K562 (cell line): ENCODE measurements around the gene LMO2. TPM values are rescaled to one million over a fixed set of nuclear protein-coding genes. Genes with fewer than 3 reads are reported as not detected.

ENCODE experiments used
- CBX1 ChIP-seq: sonication (generic); IDR thresholded peaks from 2 replicates; pipeline ENCODE4 v1.6.1; 2016; ENCODE audit warnings: antibody characterized with exemption, low read depth, mild to moderate bottlenecking
- CREBBP ChIP-seq: IDR thresholded peaks from one replicate; pipeline ENCODE4 v1.6.1; 2012; ENCODE audit warnings: low read depth, mild to moderate bottlenecking, control low read depth, inconsistent platforms, low read length
- ETS2 ChIP-seq: IDR thresholded peaks from 2 replicates; pipeline ENCODE4 v1.6.1; 2016; ENCODE audit warnings: borderline replicate concordance, missing genetic modification characterization, mild to moderate bottlenecking, moderate library complexity, missing compliant biosample characterization; ENCODE audit not compliant: poor library complexity, severe bottlenecking
- FOXJ3 ChIP-seq: sonication (generic); formaldehyde crosslinking; IDR thresholded peaks from 2 replicates; pipeline ENCODE4 v1.4.0; 2020; ENCODE audit warnings: mild to moderate bottlenecking, missing genetic modification reagents
- HCFC1 ChIP-seq: IDR thresholded peaks from 2 replicates; pipeline ENCODE4 v1.6.1; 2012; ENCODE audit warnings: low read depth, low read length, improper control_type of control experiment
- KHSRP ChIP-seq: fragments of 450-650 bp; IDR thresholded peaks from 2 replicates; pipeline ENCODE4 v1.6.1; 2017
- MXI1 ChIP-seq: IDR thresholded peaks from 2 replicates; pipeline ENCODE4 v1.6.1; 2011; ENCODE audit warnings: low read depth, mild to moderate bottlenecking, improper control_type of control experiment, low read length
- NFRKB ChIP-seq: fragments of 450-650 bp; IDR thresholded peaks from 2 replicates; pipeline ENCODE4 v1.6.1; 2016; ENCODE audit warnings: low read depth
- NRF1 ChIP-seq, 2 experiments: fragments of 450-650 bp; IDR thresholded peaks in 1 of 2; conservative IDR thresholded peaks in 1 of 2; 2 replicates each; pipeline ENCODE4 v1.6.1; 2014; ENCODE audit warnings: mild to moderate bottlenecking in 2 of 2
- PREB ChIP-seq: sonication (generic); formaldehyde crosslinking; IDR thresholded peaks from 2 replicates; pipeline ENCODE4 v1.8.1; 2023; ENCODE audit warnings: mild to moderate bottlenecking, missing genetic modification reagents
- PYGO2 ChIP-seq: fragments of 450-650 bp; IDR thresholded peaks from 2 replicates; pipeline ENCODE4 v1.6.1; 2016; ENCODE audit warnings: mild to moderate bottlenecking, missing genetic modification characterization, moderate library complexity, missing compliant biosample characterization
- RAD51 ChIP-seq: fragments of 450-650 bp; IDR thresholded peaks from 2 replicates; pipeline ENCODE4 v1.7.1; 2016; ENCODE audit warnings: low read depth, mild to moderate bottlenecking, borderline replicate concordance
- SMARCE1 ChIP-seq: fragments of 450-650 bp; IDR thresholded peaks from 2 replicates; pipeline ENCODE4 v1.7.1; 2016; ENCODE audit warnings: mild to moderate bottlenecking
- SNRNP70 ChIP-seq: fragments of 200-400 bp; formaldehyde crosslinking; optimal IDR thresholded peaks from 2 replicates; pipeline ENCODE3; 2017; ENCODE audit warnings: low read depth, low read length
- SRSF1 ChIP-seq: fragments of 200-400 bp; formaldehyde crosslinking; IDR thresholded peaks from 2 replicates; pipeline ENCODE4 v1.6.1; 2017; ENCODE audit warnings: mild to moderate bottlenecking, low read depth, low read length, moderate library complexity
- THRB ChIP-seq: fragments of 450-650 bp; formaldehyde crosslinking; conservative IDR thresholded peaks from 2 replicates; pipeline ENCODE4 v1.4.0; 2022; ENCODE audit warnings: mild to moderate bottlenecking, missing genetic modification characterization
- ZBTB43 ChIP-seq: sonication (generic); formaldehyde crosslinking; IDR thresholded peaks from 2 replicates; pipeline ENCODE4 v1.8.0; 2023; ENCODE audit warnings: mild to moderate bottlenecking, missing genetic modification reagents
- ZNF174 ChIP-seq: fragments of 250-450 bp; sonication (Bioruptor Pico); IDR thresholded peaks from 2 replicates; pipeline ENCODE4 v1.4.0; 2020; ENCODE audit warnings: mild to moderate bottlenecking
- ZNF263 ChIP-seq: sonication (generic); formaldehyde crosslinking; IDR thresholded peaks from 2 replicates; pipeline ENCODE4 v1.8.0; 2022; ENCODE audit warnings: mild to moderate bottlenecking, missing genetic modification reagents, borderline replicate concordance
- ZNF696 ChIP-seq: fragments of 250-450 bp; sonication (Bioruptor Pico); conservative IDR thresholded peaks from 2 replicates; pipeline ENCODE4 v1.4.0; 2020; ENCODE audit warnings: mild to moderate bottlenecking, moderate library complexity
- ZNF75A ChIP-seq: fragments of 450-650 bp; formaldehyde crosslinking; IDR thresholded peaks from 2 replicates; pipeline ENCODE4 v1.4.0; 2020; ENCODE audit warnings: mild to moderate bottlenecking
- polyA plus RNA-seq, 8 experiments: library from polyadenylated mRNA; depleted of rRNA in 4 of 8; stranded (reverse) in 5 of 8; unstranded in 3 of 8; fragments of >200 nt; fragmentation: Nextera tagmentation in 2 of 8; fragmentation: Illumina TruSeq in 1 of 8; extraction: Ambion mirVana in 2 of 8; extraction: Trizol in 1 of 8; gene quantifications; 2 replicates each; pipeline versions ENCODE4 v1.2.1 to v1.2.3, GENCODE V29; 2011 to 2014; ENCODE audit warnings: inconsistent platforms in 1 of 8, missing spikeins in 1 of 8
- total RNA-seq, 7 experiments: library from RNA; depleted of rRNA in 6 of 7; stranded (reverse); fragments of >200 nt in 6 of 7; fragmentation: Illumina TruSeq in 2 of 7; extraction: Trizol in 2 of 7; gene quantifications; 2 replicates each; pipeline versions ENCODE4 v1.2.1 to v1.2.3, GENCODE V29; 2011 to 2021; ENCODE audit warnings: low replicate concordance in 1 of 7
- TF ChIP-seq, protein P1 (sequence below): fragments of 250-450 bp; sonication (Bioruptor Pico); IDR thresholded peaks from 2 replicates; pipeline ENCODE4 v1.9.0; 2021; ENCODE audit warnings: mild to moderate bottlenecking, inconsistent platforms
- TF ChIP-seq, protein P2 (sequence below): sonication (generic); formaldehyde crosslinking; IDR thresholded peaks from 2 replicates; pipeline ENCODE4 v1.8.1; 2023; ENCODE audit warnings: mild to moderate bottlenecking, missing genetic modification reagents

LMO2 gene
- total and polyA plus RNA-seq, 9 of the 15 experiments (the other 6 are each of a cell fraction or from before 2014, with no cell fraction given) = 6.9 to 126 (median 91.5) TPM

DNA sequence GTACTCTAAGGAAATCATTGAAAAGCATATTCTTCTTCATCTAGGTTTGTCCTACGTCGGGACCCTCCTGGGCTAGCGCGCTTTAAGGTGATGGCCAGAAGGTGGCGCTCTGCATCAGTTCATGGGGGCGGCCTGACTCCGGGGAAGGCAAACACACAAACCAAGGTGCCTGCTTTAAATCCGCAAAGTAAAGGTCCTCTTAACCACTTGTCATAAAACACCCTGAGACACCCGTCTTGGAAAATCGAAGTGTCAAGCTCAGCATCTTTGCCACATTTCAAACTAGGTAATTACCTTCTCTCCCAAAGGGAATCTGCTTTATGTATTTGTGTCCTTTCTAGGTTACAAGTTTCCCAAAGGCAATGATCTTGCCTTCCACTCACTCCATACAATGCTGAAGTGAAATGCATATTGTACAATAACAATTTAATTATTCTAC lies 33.9 kb downstream of the LMO2 start (continued):
- TF ChIP-seq ETS2 (tag) (no peak), HCFC1 (peak; percentile 17; the same call in 1 of the 2 replicates), MXI1 (no peak), ZNF174 (CRISPR knock-in tag) (no peak), SMARCE1 (no peak), RAD51 (no peak), PYGO2 (tag) (no peak), SNRNP70 (no peak), ZNF75A (CRISPR knock-in tag) (no peak), CBX1 (no peak), ZNF263 (no peak), SRSF1 (no peak), FOXJ3 (CRISPR knock-in tag) (no peak), ZNF696 (CRISPR knock-in tag) (no peak), THRB (CRISPR knock-in tag) (no peak), KHSRP (no peak), ZBTB43 (CRISPR knock-in tag) (no peak), CREBBP (no peak), NFRKB (no peak), PREB (CRISPR knock-in tag) (no peak), NRF1 (conservative IDR thresholded peaks at IDR 0.05 in 1 of 2, IDR thresholded peaks at IDR 0.05 in 1 of 2) (no peak)
- TF ChIP-seq, protein P1, sequence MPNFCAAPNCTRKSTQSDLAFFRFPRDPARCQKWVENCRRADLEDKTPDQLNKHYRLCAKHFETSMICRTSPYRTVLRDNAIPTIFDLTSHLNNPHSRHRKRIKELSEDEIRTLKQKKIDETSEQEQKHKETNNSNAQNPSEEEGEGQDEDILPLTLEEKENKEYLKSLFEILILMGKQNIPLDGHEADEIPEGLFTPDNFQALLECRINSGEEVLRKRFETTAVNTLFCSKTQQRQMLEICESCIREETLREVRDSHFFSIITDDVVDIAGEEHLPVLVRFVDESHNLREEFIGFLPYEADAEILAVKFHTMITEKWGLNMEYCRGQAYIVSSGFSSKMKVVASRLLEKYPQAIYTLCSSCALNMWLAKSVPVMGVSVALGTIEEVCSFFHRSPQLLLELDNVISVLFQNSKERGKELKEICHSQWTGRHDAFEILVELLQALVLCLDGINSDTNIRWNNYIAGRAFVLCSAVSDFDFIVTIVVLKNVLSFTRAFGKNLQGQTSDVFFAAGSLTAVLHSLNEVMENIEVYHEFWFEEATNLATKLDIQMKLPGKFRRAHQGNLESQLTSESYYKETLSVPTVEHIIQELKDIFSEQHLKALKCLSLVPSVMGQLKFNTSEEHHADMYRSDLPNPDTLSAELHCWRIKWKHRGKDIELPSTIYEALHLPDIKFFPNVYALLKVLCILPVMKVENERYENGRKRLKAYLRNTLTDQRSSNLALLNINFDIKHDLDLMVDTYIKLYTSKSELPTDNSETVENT = no peak
- TF ChIP-seq, protein P2, sequence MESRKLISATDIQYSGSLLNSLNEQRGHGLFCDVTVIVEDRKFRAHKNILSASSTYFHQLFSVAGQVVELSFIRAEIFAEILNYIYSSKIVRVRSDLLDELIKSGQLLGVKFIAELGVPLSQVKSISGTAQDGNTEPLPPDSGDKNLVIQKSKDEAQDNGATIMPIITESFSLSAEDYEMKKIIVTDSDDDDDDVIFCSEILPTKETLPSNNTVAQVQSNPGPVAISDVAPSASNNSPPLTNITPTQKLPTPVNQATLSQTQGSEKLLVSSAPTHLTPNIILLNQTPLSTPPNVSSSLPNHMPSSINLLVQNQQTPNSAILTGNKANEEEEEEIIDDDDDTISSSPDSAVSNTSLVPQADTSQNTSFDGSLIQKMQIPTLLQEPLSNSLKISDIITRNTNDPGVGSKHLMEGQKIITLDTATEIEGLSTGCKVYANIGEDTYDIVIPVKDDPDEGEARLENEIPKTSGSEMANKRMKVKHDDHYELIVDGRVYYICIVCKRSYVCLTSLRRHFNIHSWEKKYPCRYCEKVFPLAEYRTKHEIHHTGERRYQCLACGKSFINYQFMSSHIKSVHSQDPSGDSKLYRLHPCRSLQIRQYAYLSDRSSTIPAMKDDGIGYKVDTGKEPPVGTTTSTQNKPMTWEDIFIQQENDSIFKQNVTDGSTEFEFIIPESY = no peak
